ENCODE measurements around the gene CPLX3. TPM values are rescaled to one million over a fixed set of nuclear protein-coding genes. Genes with fewer than 3 reads are reported as not detected.

The CPLX3 gene
- total and polyA plus RNA-seq, 10 of the 15 experiments (the other 5 are each of a cell fraction or from before 2014, with no cell fraction given), result 0.02 to 0.04 TPM; not detected in 8

GRCh38 chr15:74784426-74785193 lies 41.8 kb upstream of the CPLX3 start:
- Histone ChIP-seq H3K27me3 (replicated peaks in 1 of 2; ENCODE audit: control insufficient read depth in 2 of 2, insufficient read depth in 2 of 2, low read length in 1 of 2) (no peaks in the 10 kb centered on the region), H3K4me3 (peak overlapping the region; percentile 94), H3K4me1 (ENCODE audit: control insufficient read depth, insufficient read depth, low read length) (peaks cover 50% of the 10 kb centered on the region), H4K20me1 (ENCODE audit: control insufficient read depth, insufficient read depth) (no peaks in the 10 kb centered on the region), H2AFZ (ENCODE audit: control insufficient read depth, low read depth, low read length) (no peak overlapping the region), H3K79me2 (ENCODE audit: control insufficient read depth, insufficient read depth, low read length) (peaks cover 88% of the 10 kb centered on the region), H3K4me2 (ENCODE audit: control insufficient read depth, insufficient read depth) (peak overlapping the region; percentile 73), H3K9ac (ENCODE audit: control insufficient read depth, insufficient read depth, low read length) (peak overlapping the region; percentile 82), H3K9me3 (replicated peaks; ENCODE audit: control insufficient read depth, insufficient read depth, low read length) (no peaks in the 10 kb centered on the region), H3K36me3 (ENCODE audit: control insufficient read depth in 2 of 2, insufficient read depth in 2 of 2, low read length in 1 of 2) (no peaks in the 10 kb centered on the region; a peak in 3 of 4 replicates), H3K27ac (ENCODE audit: control insufficient read depth, insufficient read depth) (peak overlapping the region; percentile 96)
- DNase-seq (ENCODE audit: low read depth, low spot score) (no peak), FAIRE-seq (no peak), ATAC-seq (no peak)
- ChIA-PET RAD21 (ENCODE audit: unreplicated experiment) (interaction anchor here (0.6 to 25.2 kb wide), 8 partner anchors 5 to 406 kb away, joined by 3 to 1186 read pairs (median 4); partner anchors contain the start of gene CSK), POLR2A (interaction anchor here (0.6 to 17.5 kb wide), 12 partner anchors 4 to 667 kb away, joined by 3 to 602 read pairs (median 4); partner anchors contain the start of genes CSK, FAM219B, PPCDC and SIN3A), CTCF (interaction anchor here (1.0 to 25.9 kb wide), 6 partner anchors 5 to 166 kb away, joined by 3 to 1288 read pairs (median 8); partner anchors contain the start of gene CSK), SMC1A (ENCODE audit: uncharacterized antibody, unreplicated experiment) (interaction anchor here (0.9 to 17.6 kb wide), 8 partner anchors 9 to 244 kb away, joined by 3 to 811 read pairs (median 5); no protein-coding TSS in a partner anchor)
- in situ Hi-C loops (cut with MboI) (loop anchor here (5.0 kb wide), 1 partner anchor 387 kb away; no protein-coding TSS in a partner anchor), intact Hi-C loops (cut with micrococcal nuclease; ENCODE audit: unreplicated experiment) (loop anchor here (5.0 kb wide), 1 partner anchor 242 kb away; the partner anchor contains the start of gene ARID3B)
- BruUV-seq (replicated peaks), result no TSS peak
- WGBS (ENCODE audit: insufficient coverage, insufficient replicate concordance, low lambda C conversion rate, missing lambda C conversion rate), result 0% methylated on average over 8 of the region's 8 CpGs
- TF ChIP-seq MYB (IDR thresholded peaks at IDR 0.05; ENCODE audit: borderline replicate concordance, low read depth, low read length) (no peak), SMAD5 (IDR thresholded peaks at IDR 0.05; ENCODE audit: low read depth) (no peak), WRNIP1 (IDR thresholded peaks at IDR 0.05; ENCODE audit: borderline replicate concordance, low read depth, low read length) (no peak), SREBF2 (IDR thresholded peaks at IDR 0.05; ENCODE audit: low read length) (no peak), EZH2 (IDR thresholded peaks at IDR 0.05; ENCODE audit: borderline replicate concordance, control insufficient read depth, low read depth, low read length) (no peak), ASH2L (IDR thresholded peaks at IDR 0.05; ENCODE audit: borderline replicate concordance, low read depth) (no peak), PAX5 (IDR thresholded peaks at IDR 0.05; ENCODE audit: borderline replicate concordance, low read depth, low read length) (no peak), NFYB (IDR thresholded peaks at IDR 0.05; ENCODE audit: insufficient read depth, low read depth, low read length) (peak; percentile 75)
- TF ChIP-seq, protein P1, sequence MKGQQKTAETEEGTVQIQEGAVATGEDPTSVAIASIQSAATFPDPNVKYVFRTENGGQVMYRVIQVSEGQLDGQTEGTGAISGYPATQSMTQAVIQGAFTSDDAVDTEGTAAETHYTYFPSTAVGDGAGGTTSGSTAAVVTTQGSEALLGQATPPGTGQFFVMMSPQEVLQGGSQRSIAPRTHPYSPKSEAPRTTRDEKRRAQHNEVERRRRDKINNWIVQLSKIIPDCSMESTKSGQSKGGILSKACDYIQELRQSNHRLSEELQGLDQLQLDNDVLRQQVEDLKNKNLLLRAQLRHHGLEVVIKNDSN (IDR thresholded peaks at IDR 0.05; ENCODE audit: borderline replicate concordance, extremely low read length, insufficient read depth, low read depth, low read length), result peak; percentile 54
- TF ChIP-seq, protein P2, sequence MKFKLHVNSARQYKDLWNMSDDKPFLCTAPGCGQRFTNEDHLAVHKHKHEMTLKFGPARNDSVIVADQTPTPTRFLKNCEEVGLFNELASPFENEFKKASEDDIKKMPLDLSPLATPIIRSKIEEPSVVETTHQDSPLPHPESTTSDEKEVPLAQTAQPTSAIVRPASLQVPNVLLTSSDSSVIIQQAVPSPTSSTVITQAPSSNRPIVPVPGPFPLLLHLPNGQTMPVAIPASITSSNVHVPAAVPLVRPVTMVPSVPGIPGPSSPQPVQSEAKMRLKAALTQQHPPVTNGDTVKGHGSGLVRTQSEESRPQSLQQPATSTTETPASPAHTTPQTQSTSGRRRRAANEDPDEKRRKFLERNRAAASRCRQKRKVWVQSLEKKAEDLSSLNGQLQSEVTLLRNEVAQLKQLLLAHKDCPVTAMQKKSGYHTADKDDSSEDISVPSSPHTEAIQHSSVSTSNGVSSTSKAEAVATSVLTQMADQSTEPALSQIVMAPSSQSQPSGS (IDR thresholded peaks at IDR 0.05; ENCODE audit: low read length), result no peak
- TF ChIP-seq, protein P3, sequence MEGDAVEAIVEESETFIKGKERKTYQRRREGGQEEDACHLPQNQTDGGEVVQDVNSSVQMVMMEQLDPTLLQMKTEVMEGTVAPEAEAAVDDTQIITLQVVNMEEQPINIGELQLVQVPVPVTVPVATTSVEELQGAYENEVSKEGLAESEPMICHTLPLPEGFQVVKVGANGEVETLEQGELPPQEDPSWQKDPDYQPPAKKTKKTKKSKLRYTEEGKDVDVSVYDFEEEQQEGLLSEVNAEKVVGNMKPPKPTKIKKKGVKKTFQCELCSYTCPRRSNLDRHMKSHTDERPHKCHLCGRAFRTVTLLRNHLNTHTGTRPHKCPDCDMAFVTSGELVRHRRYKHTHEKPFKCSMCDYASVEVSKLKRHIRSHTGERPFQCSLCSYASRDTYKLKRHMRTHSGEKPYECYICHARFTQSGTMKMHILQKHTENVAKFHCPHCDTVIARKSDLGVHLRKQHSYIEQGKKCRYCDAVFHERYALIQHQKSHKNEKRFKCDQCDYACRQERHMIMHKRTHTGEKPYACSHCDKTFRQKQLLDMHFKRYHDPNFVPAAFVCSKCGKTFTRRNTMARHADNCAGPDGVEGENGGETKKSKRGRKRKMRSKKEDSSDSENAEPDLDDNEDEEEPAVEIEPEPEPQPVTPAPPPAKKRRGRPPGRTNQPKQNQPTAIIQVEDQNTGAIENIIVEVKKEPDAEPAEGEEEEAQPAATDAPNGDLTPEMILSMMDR (IDR thresholded peaks at IDR 0.05 in 2 of 3, conservative IDR thresholded peaks at IDR 0.05 in 1 of 3; ENCODE audit: control insufficient read depth in 2 of 3, extremely low read depth in 1 of 3, insufficient read depth in 1 of 3, low read depth in 3 of 3, low read length in 3 of 3), result peak in 1 of 3 experiments; percentile 20; a peak in 1 of 6 replicates
- TF ChIP-seq, protein P4, sequence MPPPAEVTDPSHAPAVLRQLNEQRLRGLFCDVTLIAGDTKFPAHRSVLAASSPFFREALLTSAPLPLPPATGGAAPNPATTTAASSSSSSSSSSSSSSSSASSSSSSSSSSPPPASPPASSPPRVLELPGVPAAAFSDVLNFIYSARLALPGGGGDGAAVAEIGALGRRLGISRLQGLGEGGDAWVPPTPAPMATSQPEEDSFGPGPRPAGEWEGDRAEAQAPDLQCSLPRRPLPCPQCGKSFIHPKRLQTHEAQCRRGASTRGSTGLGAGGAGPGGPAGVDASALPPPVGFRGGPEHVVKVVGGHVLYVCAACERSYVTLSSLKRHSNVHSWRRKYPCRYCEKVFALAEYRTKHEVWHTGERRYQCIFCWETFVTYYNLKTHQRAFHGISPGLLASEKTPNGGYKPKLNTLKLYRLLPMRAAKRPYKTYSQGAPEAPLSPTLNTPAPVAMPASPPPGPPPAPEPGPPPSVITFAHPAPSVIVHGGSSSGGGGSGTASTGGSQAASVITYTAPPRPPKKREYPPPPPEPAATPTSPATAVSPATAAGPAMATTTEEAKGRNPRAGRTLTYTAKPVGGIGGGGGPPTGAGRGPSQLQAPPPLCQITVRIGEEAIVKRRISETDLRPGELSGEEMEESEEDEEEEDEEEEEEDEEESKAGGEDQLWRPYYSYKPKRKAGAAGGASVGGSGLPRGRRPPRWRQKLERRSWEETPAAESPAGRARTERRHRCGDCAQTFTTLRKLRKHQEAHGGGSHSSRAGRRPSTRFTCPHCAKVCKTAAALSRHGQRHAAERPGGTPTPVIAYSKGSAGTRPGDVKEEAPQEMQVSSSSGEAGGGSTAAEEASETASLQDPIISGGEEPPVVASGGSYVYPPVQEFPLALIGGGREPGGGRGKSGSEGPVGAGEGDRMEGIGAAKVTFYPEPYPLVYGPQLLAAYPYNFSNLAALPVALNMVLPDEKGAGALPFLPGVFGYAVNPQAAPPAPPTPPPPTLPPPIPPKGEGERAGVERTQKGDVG (CRISPR knock-in tag; IDR thresholded peaks at IDR 0.05), result no peak

All from GM12878 (cell line).